Body of pancreas (tissue), 4 donors: Measurements from ENCODE around the gene TTYH2. TPM values are rescaled to one million over a fixed set of nuclear protein-coding genes. Genes with fewer than 3 reads are reported as not detected.

Source experiments
- ATAC-seq: fragments of 150-250 bp; one replicate; pipeline ENCODE4 v1.9.1; 2016
- DNase-seq, 4 donors: peaks; one replicate each; pipeline ENCODE4 v3.0.0-alpha.2; 2019
- H3K27ac ChIP-seq, 4 donors: fragments of 200-600 bp; sonication (generic); 1 replicate in 3 of 4; 2 replicates in 1 of 4; pipeline versions ENCODE4 v1.5.1 to v1.6.1; 2016 to 2019; ENCODE audit warnings: mild to moderate bottlenecking in 1 of 4, mixed read lengths in 1 of 4, moderate library complexity in 1 of 4
- H3K27me3 ChIP-seq, 2 donors: fragments of 200-600 bp; sonication (generic); one replicate each; pipeline ENCODE4 v1.6.0; 2016; ENCODE audit warnings: mild to moderate bottlenecking in 1 of 2
- H3K36me3 ChIP-seq, 2 donors: fragments of 200-600 bp; sonication (generic); replicated peaks in 1 of 2; 2 replicates each; pipeline ENCODE4 v1.5.1; 2016; ENCODE audit warnings: low read depth in 2 of 2; ENCODE audit not compliant: insufficient read depth in 1 of 2
- H3K4me1 ChIP-seq: fragments of 200-600 bp; sonication (generic); one replicate; pipeline ENCODE4 v1.6.0; 2016
- H3K4me3 ChIP-seq, 2 donors: fragments of 200-600 bp; sonication (generic); 1 replicate in 1 of 2; 2 replicates in 1 of 2; pipeline ENCODE4 v1.5.1; 2016 to 2019
- H3K9me3 ChIP-seq, 3 donors: fragments of 200-600 bp; sonication (generic); 1 replicate in 2 of 3; 2 replicates in 1 of 3; pipeline ENCODE4 v1.5.1; 2016
- POLR2A ChIP-seq, 3 donors: fragments of 450-650 bp; IDR thresholded peaks; one replicate each; pipeline ENCODE4 v1.6.1; 2016; ENCODE audit warnings: antibody characterized with exemption in 3 of 3, mild to moderate bottlenecking in 2 of 3
- WGBS, 2 donors: methylation state at CpG; one replicate each; pipeline ENCODE4 v1.1.5; 2017; 5-methylcytosine and 5-hydroxymethylcytosine counted together
- intact Hi-C: fragments of 100-400 bp; cut with DNase I; formaldehyde crosslinking; loops from one replicate; pipeline ENCODE4 v1.15.1; 2023
- total RNA-seq, 2 donors: library from RNA; depleted of rRNA; stranded (reverse); fragments of >200 nt; gene quantifications; one replicate each; pipeline ENCODE4 v1.1.0, GENCODE V29; 2016
- TF ChIP-seq, protein P1 (sequence below), 7 experiments: fragments of 450-650 bp in 4 of 7; fragments of 200-600 bp in 3 of 7; sonication (generic) in 3 of 7; IDR thresholded peaks; one replicate each; pipeline ENCODE4 v1.5.1; 2016 to 2019; ENCODE audit warnings: antibody characterized with exemption in 7 of 7

Gene TTYH2
- total RNA-seq, 2 donors from 2014 or later, result 8.0 to 14.8 TPM

DNA sequence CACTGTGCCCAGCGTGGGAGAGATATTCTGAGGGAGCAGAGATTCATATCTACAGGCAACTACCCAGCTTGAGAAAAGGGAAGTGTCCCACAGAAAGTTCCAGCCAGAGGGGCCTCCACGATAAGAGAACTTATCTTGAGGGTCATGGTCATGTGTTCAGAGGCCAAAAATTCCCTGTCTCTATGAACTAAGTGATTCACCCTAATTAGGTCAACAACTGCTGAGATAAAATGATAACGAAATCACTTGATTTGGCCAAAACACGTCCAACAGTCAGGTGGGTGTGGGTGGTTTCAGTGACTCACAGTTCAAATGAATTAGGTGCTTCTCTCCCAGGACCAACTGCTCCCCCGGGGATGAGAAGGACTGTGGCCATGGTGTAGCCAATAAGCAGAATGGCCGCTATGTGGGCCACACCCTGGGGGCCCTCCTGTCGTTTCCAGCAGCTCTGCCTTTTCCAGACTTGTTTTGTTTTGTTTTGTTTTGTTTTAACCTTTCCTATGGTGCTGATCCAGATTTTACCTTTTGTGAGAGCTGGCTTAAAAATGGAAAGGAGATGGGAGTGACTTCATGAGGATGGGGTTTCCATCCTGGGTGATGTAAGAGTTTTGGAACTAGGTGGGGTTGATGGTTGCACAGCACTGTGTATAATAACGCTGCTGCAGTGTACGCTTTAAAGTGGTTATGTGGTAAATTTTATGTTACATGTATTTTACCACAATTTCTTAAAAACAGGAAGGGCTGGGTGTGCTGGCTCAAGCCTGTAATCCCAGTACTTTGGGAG is 69.4 kb downstream of the TTYH2 start:
- Histone ChIP-seq H3K27me3 (no peaks in the 10 kb centered on the region), H3K9me3 (no peaks in the 10 kb centered on the region), H3K36me3 (no peaks in the 10 kb centered on the region), H3K4me3 (no peak overlapping the region), H3K4me1 (peaks cover 3% of the 10 kb centered on the region), H3K27ac (no peak overlapping the region)
- TF ChIP-seq, protein P1, sequence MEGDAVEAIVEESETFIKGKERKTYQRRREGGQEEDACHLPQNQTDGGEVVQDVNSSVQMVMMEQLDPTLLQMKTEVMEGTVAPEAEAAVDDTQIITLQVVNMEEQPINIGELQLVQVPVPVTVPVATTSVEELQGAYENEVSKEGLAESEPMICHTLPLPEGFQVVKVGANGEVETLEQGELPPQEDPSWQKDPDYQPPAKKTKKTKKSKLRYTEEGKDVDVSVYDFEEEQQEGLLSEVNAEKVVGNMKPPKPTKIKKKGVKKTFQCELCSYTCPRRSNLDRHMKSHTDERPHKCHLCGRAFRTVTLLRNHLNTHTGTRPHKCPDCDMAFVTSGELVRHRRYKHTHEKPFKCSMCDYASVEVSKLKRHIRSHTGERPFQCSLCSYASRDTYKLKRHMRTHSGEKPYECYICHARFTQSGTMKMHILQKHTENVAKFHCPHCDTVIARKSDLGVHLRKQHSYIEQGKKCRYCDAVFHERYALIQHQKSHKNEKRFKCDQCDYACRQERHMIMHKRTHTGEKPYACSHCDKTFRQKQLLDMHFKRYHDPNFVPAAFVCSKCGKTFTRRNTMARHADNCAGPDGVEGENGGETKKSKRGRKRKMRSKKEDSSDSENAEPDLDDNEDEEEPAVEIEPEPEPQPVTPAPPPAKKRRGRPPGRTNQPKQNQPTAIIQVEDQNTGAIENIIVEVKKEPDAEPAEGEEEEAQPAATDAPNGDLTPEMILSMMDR (IDR thresholded peaks at IDR 0.05), result no peak
- TF ChIP-seq POLR2A (IDR thresholded peaks at IDR 0.05), result no peak
- intact Hi-C loops, result no loop called here
- ATAC-seq, result no peak
- no peak for DNase-seq
- 32 to 47% methylated on average over 9 of the region's 9 CpGs for WGBS, 2 donors

DNA sequence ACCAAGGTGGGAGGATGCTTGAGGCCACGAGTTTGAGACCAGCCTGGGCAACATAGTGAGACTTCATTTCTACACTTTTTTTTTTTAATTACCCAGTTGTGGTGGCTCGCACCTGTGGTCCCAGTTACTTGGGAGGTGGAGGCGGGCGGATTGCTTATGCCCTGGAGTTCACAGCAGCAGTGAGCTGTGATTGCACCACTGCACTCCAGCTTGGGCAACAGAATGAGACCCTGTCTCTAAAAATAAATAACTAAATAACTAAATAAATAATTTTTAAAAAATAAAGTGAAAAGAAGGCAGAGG is 70.0 kb downstream of the TTYH2 start:
- no peak for DNase-seq
- 75 to 77% methylated on average over 4 of the region's 4 CpGs for WGBS, 2 donors
- intact Hi-C loops, result no loop called here

DNA sequence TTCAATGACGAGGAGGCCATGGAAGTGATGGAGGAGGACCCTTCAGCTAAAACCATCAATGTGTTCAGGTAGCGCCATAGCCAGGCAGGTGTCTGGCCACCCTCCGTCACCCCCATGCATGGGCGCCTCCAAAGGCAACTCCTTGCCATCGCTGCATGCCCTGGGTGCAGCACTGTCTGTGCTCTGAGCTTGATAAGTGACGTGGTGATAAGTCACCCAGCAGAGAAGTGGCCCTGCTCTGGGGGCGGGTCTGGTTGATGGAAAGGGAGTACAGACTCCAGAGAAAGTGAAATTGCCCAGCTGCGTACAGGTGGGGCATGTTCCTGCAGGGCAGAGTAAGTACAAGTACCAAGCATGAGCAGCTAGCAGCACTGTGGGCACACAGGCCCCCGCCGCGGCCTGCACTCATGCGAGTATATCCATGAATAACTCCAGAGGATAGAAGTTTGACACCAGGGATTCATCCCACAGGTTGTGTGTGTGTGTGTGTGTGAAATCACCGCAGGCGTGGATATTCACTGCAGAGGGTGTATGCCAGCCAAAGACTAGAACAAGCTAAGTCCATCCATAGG is 73.7 kb downstream of the TTYH2 start:
- intact Hi-C loops, result no loop called here
- DNase-seq, result no peak
- ATAC-seq, result no peak
- no peak overlapping the region for H3K27ac ChIP-seq
- no peak overlapping the region for H3K4me3 ChIP-seq
- no peaks in the 10 kb centered on the region for H3K36me3 ChIP-seq
- 84 to 85% methylated on average over 3 to 14 of the region's 14 CpGs for WGBS, 2 donors
- H3K4me1 ChIP-seq, result peaks cover 3% of the 10 kb centered on the region
- TF ChIP-seq, protein P1 (IDR thresholded peaks at IDR 0.05), result no peak
- TF ChIP-seq POLR2A (IDR thresholded peaks at IDR 0.05), result no peak
- H3K9me3 ChIP-seq, result no peaks in the 10 kb centered on the region
- H3K27me3 ChIP-seq, result no peaks in the 10 kb centered on the region

More for the DNA sequence above, 70.0 kb downstream of the TTYH2 start:
- Histone ChIP-seq H3K4me1 (peaks cover 3% of the 10 kb centered on the region), H3K27me3 (no peaks in the 10 kb centered on the region), H3K27ac (no peak overlapping the region), H3K4me3 (no peak overlapping the region), H3K9me3 (no peaks in the 10 kb centered on the region), H3K36me3 (no peaks in the 10 kb centered on the region)
- TF ChIP-seq POLR2A (IDR thresholded peaks at IDR 0.05), result no peak
- TF ChIP-seq, protein P1 (IDR thresholded peaks at IDR 0.05), result no peak
- no peak for ATAC-seq

DNA sequence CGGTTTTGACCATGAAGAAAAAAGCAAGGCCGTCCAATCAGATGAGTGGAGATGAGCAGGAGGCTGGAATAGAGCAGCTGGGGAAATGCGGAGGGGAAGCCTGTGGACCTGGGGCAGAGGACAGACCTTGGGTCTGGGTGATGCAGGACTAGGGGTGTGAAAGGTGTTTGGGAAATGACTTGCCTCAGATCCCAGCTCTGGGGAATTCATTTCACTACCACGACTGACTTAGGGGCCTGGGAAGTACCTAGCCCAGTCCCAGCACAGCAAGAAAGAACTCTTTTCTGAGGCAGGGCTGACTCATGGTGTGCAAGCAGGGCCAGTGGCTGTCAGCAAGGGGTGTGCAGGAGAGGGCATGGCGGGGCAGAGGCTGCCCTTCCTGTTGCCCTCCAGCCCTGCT is 75.4 kb downstream of the TTYH2 start:
- Histone ChIP-seq H3K4me1 (peaks cover 3% of the 10 kb centered on the region), H3K27ac (no peak overlapping the region), H3K36me3 (no peaks in the 10 kb centered on the region), H3K9me3 (no peaks in the 10 kb centered on the region), H3K4me3 (no peak overlapping the region), H3K27me3 (no peaks in the 10 kb centered on the region)
- WGBS, 2 donors, result 51% methylated on average over 4 to 5 of the region's 5 CpGs
- intact Hi-C loops, result no loop called here
- TF ChIP-seq, protein P1 (IDR thresholded peaks at IDR 0.05), result no peak
- TF ChIP-seq POLR2A (IDR thresholded peaks at IDR 0.05), result no peak
- DNase-seq (no peak), ATAC-seq (no peak)

DNA sequence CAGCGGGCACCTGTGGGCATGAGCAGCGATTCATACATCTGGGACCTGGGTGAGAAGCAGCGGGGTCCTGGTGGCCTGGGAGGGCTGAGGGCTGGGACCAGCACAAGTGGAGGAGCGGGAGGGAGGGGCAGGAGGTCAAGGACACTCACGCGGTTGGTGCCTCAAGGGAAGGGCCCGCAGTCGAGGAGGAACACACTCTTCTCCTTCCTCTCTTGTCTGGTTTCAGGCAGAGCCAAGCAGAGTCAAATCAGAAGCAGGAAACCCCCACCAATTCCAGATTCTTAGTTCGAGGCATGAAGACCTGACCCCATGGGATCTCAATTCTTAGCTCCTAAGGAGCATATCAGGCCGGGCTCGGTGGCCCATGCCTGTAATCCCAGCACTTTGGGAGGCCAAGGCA is 76.3 kb downstream of the TTYH2 start:
- Histone ChIP-seq H3K36me3 (no peaks in the 10 kb centered on the region), H3K4me3 (no peak overlapping the region), H3K27me3 (no peaks in the 10 kb centered on the region), H3K27ac (no peak overlapping the region), H3K4me1 (peaks cover 2% of the 10 kb centered on the region), H3K9me3 (no peaks in the 10 kb centered on the region)
- DNase-seq (no peak), ATAC-seq (no peak)
- 45 to 59% methylated on average over 5 to 11 of the region's 11 CpGs for WGBS, 2 donors
- intact Hi-C loops, result no loop called here
- TF ChIP-seq POLR2A (IDR thresholded peaks at IDR 0.05), result no peak
- TF ChIP-seq, protein P1 (IDR thresholded peaks at IDR 0.05), result no peak
